ENCODE results near the gene RBPJL. TPM values are rescaled to one million over a fixed set of nuclear protein-coding genes. Genes with fewer than 3 reads are reported as not detected.
A peak's percentile ranks its signal among the peaks of the same experiment; 100 is the strongest.

RBPJL gene
- total and polyA plus RNA-seq, 2 of the 13 experiments (the other 11 are each of a cell fraction or from before 2014, with no cell fraction given): not detected

GRCh38 chr20:45336530-45337366 is 30.1 kb downstream of the RBPJL start (continued):
- TF ChIP-seq ZBTB42 (CRISPR knock-in tag; IDR thresholded peaks at IDR 0.05) (no peak), NCOA2 (CRISPR knock-in tag; IDR thresholded peaks at IDR 0.05) (no peak), MED8 (CRISPR knock-in tag; IDR thresholded peaks at IDR 0.05; ENCODE audit: insufficient replicate concordance) (no peak), NAIF1 (CRISPR knock-in tag; IDR thresholded peaks at IDR 0.05; ENCODE audit: borderline replicate concordance) (no peak), LCORL (IDR thresholded peaks at IDR 0.05) (no peak), LCORL (CRISPR knock-in tag; IDR thresholded peaks at IDR 0.05) (peak; percentile 63; the same call in 1 of the 2 replicates), ZFP90 (CRISPR knock-in tag; IDR thresholded peaks at IDR 0.05; ENCODE audit: borderline replicate concordance) (no peak; the same call in 1 of the 2 replicates), ZNF501 (CRISPR knock-in tag; IDR thresholded peaks at IDR 0.05) (no peak), ZNF652 (CRISPR knock-in tag; IDR thresholded peaks at IDR 0.05; ENCODE audit: borderline replicate concordance, low read depth) (0 out of 2 replicates have a peak, but pooled peaks have one; percentile 17), NFIC (IDR thresholded peaks at IDR 0.05; ENCODE audit: low read length) (peak; percentile 23; the same call in 1 of the 2 replicates), ZSCAN22 (CRISPR knock-in tag; IDR thresholded peaks at IDR 0.05) (no peak), SUZ12 (IDR thresholded peaks at IDR 0.05; ENCODE audit: low read depth, low read length) (no peak), STAT5B (CRISPR knock-in tag; IDR thresholded peaks at IDR 0.05) (no peak), ZNF782 (CRISPR knock-in tag; IDR thresholded peaks at IDR 0.05; ENCODE audit: borderline replicate concordance) (no peak), CHD2 (IDR thresholded peaks at IDR 0.05; ENCODE audit: low read depth, low read length) (no peak), ZFP36 (IDR thresholded peaks at IDR 0.05; ENCODE audit: borderline replicate concordance, low read depth, low read length, partially characterized antibody) (no peak), GTF3A (CRISPR knock-in tag; conservative IDR thresholded peaks at IDR 0.05) (no peak), ATF7-NPFF (CRISPR knock-in tag; IDR thresholded peaks at IDR 0.05; ENCODE audit: low read depth) (no peak), ZFP82 (CRISPR knock-in tag; IDR thresholded peaks at IDR 0.05; ENCODE audit: borderline replicate concordance) (no peak), KMT2A (CRISPR knock-in tag; IDR thresholded peaks at IDR 0.05) (no peak), JUN (CRISPR knock-in tag; IDR thresholded peaks at IDR 0.05) (no peak; the same call in 1 of the 2 replicates), RNF2 (conservative IDR thresholded peaks at IDR 0.05; ENCODE audit: low read depth) (no peak), KLF9 (CRISPR knock-in tag; IDR thresholded peaks at IDR 0.05; ENCODE audit: low read depth) (no peak)
- TF ChIP-seq, protein P1, sequence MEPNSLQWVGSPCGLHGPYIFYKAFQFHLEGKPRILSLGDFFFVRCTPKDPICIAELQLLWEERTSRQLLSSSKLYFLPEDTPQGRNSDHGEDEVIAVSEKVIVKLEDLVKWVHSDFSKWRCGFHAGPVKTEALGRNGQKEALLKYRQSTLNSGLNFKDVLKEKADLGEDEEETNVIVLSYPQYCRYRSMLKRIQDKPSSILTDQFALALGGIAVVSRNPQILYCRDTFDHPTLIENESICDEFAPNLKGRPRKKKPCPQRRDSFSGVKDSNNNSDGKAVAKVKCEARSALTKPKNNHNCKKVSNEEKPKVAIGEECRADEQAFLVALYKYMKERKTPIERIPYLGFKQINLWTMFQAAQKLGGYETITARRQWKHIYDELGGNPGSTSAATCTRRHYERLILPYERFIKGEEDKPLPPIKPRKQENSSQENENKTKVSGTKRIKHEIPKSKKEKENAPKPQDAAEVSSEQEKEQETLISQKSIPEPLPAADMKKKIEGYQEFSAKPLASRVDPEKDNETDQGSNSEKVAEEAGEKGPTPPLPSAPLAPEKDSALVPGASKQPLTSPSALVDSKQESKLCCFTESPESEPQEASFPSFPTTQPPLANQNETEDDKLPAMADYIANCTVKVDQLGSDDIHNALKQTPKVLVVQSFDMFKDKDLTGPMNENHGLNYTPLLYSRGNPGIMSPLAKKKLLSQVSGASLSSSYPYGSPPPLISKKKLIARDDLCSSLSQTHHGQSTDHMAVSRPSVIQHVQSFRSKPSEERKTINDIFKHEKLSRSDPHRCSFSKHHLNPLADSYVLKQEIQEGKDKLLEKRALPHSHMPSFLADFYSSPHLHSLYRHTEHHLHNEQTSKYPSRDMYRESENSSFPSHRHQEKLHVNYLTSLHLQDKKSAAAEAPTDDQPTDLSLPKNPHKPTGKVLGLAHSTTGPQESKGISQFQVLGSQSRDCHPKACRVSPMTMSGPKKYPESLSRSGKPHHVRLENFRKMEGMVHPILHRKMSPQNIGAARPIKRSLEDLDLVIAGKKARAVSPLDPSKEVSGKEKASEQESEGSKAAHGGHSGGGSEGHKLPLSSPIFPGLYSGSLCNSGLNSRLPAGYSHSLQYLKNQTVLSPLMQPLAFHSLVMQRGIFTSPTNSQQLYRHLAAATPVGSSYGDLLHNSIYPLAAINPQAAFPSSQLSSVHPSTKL (CRISPR knock-in tag; IDR thresholded peaks at IDR 0.05): peak; percentile 35; the same call in 1 of the 2 replicates
- TF ChIP-seq, protein P2, sequence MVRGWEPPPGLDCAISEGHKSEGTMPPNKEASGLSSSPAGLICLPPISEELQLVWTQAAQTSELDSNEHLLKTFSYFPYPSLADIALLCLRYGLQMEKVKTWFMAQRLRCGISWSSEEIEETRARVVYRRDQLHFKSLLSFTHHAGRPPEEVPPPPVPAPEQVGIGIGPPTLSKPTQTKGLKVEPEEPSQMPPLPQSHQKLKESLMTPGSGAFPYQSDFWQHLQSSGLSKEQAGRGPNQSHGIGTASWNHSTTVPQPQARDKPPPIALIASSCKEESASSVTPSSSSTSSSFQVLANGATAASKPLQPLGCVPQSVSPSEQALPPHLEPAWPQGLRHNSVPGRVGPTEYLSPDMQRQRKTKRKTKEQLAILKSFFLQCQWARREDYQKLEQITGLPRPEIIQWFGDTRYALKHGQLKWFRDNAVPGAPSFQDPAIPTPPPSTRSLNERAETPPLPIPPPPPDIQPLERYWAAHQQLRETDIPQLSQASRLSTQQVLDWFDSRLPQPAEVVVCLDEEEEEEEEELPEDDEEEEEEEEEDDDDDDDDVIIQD (CRISPR knock-in tag; IDR thresholded peaks at IDR 0.05; ENCODE audit: low read depth): 0 out of 2 replicates have a peak, but pooled peaks have one; percentile 40
- TF ChIP-seq, protein P3, sequence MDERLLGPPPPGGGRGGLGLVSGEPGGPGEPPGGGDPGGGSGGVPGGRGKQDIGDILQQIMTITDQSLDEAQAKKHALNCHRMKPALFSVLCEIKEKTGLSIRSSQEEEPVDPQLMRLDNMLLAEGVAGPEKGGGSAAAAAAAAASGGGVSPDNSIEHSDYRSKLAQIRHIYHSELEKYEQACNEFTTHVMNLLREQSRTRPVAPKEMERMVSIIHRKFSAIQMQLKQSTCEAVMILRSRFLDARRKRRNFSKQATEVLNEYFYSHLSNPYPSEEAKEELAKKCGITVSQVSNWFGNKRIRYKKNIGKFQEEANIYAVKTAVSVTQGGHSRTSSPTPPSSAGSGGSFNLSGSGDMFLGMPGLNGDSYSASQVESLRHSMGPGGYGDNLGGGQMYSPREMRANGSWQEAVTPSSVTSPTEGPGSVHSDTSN (CRISPR knock-in tag; IDR thresholded peaks at IDR 0.05): no peak

All from HepG2 (cell line).